ENCODE results near the gene USP25.

DNA sequence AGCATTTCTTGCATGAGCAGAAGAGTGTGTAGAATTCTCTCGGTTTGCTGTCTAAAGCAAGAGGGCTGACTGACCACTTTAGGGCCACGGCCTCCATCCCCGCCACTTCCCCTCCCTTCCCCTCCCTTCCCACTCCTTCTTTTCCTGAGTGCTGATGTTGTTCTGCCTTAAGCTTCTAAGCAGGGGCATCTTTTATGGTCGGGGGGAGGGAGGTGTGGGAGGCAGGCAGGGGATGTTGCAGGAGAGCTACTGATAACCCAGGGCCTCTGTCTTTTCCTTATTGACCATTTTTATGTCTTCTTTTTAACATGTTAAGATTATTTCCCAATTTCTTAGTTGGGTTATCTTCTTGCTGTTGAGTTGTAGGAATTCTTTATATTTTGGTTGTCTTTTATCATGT is 15.1 kb downstream of the USP25 start:
- TF ChIP-seq, protein P1, sequence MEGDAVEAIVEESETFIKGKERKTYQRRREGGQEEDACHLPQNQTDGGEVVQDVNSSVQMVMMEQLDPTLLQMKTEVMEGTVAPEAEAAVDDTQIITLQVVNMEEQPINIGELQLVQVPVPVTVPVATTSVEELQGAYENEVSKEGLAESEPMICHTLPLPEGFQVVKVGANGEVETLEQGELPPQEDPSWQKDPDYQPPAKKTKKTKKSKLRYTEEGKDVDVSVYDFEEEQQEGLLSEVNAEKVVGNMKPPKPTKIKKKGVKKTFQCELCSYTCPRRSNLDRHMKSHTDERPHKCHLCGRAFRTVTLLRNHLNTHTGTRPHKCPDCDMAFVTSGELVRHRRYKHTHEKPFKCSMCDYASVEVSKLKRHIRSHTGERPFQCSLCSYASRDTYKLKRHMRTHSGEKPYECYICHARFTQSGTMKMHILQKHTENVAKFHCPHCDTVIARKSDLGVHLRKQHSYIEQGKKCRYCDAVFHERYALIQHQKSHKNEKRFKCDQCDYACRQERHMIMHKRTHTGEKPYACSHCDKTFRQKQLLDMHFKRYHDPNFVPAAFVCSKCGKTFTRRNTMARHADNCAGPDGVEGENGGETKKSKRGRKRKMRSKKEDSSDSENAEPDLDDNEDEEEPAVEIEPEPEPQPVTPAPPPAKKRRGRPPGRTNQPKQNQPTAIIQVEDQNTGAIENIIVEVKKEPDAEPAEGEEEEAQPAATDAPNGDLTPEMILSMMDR (conservative IDR thresholded peaks at IDR 0.05 in 1 of 2, IDR thresholded peaks at IDR 0.05 in 1 of 2; ENCODE audit: extremely low read depth in 1 of 2, insufficient read depth in 1 of 2, low read depth in 1 of 2, low read length in 2 of 2) = no peak
- no peak for TF ChIP-seq EZH2 (IDR thresholded peaks at IDR 0.05; ENCODE audit: borderline replicate concordance, low read length)

Measured in mammary epithelial cell (primary cell).